Esophagus squamous epithelium (tissue), 5 donors: Measurements from ENCODE around the gene CPO. TPM values are rescaled to one million over a fixed set of nuclear protein-coding genes. Genes with fewer than 3 reads are reported as not detected.

Experiments used
- DNase-seq: peaks from one replicate; lab custom pipeline; 2025; lab: John Stamatoyannopoulos, UW
- H3K27ac ChIP-seq, 4 donors: fragments of 200-600 bp; sonication (generic); one replicate each; pipeline ENCODE4 v1.5.1; 2016 to 2019; ENCODE audit warnings: mild to moderate bottlenecking in 1 of 4
- H3K27me3 ChIP-seq, 4 donors: fragments of 200-600 bp; sonication (generic); 1 replicate in 3 of 4; 2 replicates in 1 of 4; pipeline versions ENCODE4 v1.5.1 to v1.6.0; 2017 to 2021; ENCODE audit warnings: antibody characterized with exemption in 1 of 4
- H3K36me3 ChIP-seq, 3 donors: fragments of 200-600 bp; sonication (generic); one replicate each; pipeline ENCODE4 v1.5.1; 2016 to 2019
- H3K4me1 ChIP-seq, 3 donors: fragments of 200-600 bp; sonication (generic); one replicate each; pipeline ENCODE4 v1.5.1; 2017 to 2019
- H3K4me3 ChIP-seq, 4 donors: fragments of 200-600 bp; sonication (generic); 1 replicate in 3 of 4; 2 replicates in 1 of 4; pipeline ENCODE4 v1.5.1; 2016 to 2019; ENCODE audit warnings: mild to moderate bottlenecking in 2 of 4, moderate library complexity in 1 of 4
- H3K9me3 ChIP-seq, 3 donors: fragments of 200-600 bp; sonication (generic); one replicate each; pipeline ENCODE4 v1.5.1; 2016 to 2019
- POLR2A ChIP-seq, 4 donors: fragments of 450-650 bp; IDR thresholded peaks; one replicate each; pipeline ENCODE4 v1.6.1; 2017; ENCODE audit warnings: antibody characterized with exemption in 4 of 4, mild to moderate bottlenecking in 4 of 4, moderate library complexity in 3 of 4
- WGBS, 2 donors: methylation state at CpG; one replicate each; pipeline ENCODE4 v1.1.5; 2018; 5-methylcytosine and 5-hydroxymethylcytosine counted together
- intact Hi-C: fragments of 100-400 bp; cut with DNase I; formaldehyde crosslinking; loops from one replicate; pipeline ENCODE4 v1.15.0; 2022
- total RNA-seq, 4 donors: library from RNA; depleted of rRNA; stranded (reverse); fragments of >200 nt; gene quantifications; one replicate each; pipeline ENCODE4 v1.1.0, GENCODE V29; 2016
- TF ChIP-seq, protein P1 (sequence below), 6 experiments: fragments of 450-650 bp in 4 of 6; fragments of 200-600 bp in 2 of 6; sonication (generic) in 2 of 6; IDR thresholded peaks; one replicate each; pipeline ENCODE4 v1.5.1; 2016 to 2019; ENCODE audit warnings: antibody characterized with exemption in 6 of 6, mild to moderate bottlenecking in 4 of 6, moderate library complexity in 4 of 6
- donor health status: DM: yes; HTN: yes; CAD: no.

The CPO gene, protein sequence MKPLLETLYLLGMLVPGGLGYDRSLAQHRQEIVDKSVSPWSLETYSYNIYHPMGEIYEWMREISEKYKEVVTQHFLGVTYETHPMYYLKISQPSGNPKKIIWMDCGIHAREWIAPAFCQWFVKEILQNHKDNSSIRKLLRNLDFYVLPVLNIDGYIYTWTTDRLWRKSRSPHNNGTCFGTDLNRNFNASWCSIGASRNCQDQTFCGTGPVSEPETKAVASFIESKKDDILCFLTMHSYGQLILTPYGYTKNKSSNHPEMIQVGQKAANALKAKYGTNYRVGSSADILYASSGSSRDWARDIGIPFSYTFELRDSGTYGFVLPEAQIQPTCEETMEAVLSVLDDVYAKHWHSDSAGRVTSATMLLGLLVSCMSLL
- not detected for total RNA-seq

DNA sequence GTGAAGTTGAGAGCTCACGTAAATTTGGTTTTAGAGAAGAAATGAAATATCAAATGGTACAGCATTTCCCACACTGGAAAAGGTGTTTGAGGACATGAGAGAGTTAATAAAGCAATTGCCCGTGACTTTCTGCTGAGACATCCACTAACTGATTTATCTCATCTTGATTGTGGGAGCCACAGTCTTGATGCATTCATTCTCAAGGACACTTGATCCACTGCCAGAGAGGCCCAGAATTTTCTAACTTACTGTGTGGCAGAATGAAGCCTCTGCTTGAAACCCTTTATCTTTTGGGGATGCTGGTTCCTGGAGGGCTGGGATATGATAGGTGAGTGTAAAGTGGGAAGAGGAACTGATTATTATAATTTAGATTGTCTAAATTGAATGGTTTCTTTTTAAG is at the start of gene CPO:
Gene CPO (plus strand): TSS at position 179 of the 400 bp plus-strand sequence. CDS start 82 bp downstream, at position 261.
- no peak for DNase-seq
- Histone ChIP-seq H3K36me3 (no peaks in the 10 kb centered on the region), H3K4me3 (no peak within 1 kb of the TSS), H3K4me1 (no peaks in the 10 kb centered on the region), H3K27me3 (no peaks in the 10 kb centered on the region), H3K27ac (no peak within 1 kb of the TSS), H3K9me3 (no peaks in the 10 kb centered on the region)
- 71 to 79% methylated on average over 2 of the region's 2 CpGs for WGBS, 2 donors
- no peak for TF ChIP-seq POLR2A (IDR thresholded peaks at IDR 0.05)
- TF ChIP-seq, protein P1, sequence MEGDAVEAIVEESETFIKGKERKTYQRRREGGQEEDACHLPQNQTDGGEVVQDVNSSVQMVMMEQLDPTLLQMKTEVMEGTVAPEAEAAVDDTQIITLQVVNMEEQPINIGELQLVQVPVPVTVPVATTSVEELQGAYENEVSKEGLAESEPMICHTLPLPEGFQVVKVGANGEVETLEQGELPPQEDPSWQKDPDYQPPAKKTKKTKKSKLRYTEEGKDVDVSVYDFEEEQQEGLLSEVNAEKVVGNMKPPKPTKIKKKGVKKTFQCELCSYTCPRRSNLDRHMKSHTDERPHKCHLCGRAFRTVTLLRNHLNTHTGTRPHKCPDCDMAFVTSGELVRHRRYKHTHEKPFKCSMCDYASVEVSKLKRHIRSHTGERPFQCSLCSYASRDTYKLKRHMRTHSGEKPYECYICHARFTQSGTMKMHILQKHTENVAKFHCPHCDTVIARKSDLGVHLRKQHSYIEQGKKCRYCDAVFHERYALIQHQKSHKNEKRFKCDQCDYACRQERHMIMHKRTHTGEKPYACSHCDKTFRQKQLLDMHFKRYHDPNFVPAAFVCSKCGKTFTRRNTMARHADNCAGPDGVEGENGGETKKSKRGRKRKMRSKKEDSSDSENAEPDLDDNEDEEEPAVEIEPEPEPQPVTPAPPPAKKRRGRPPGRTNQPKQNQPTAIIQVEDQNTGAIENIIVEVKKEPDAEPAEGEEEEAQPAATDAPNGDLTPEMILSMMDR (IDR thresholded peaks at IDR 0.05), result no peak
- intact Hi-C loops, result no loop called here

DNA sequence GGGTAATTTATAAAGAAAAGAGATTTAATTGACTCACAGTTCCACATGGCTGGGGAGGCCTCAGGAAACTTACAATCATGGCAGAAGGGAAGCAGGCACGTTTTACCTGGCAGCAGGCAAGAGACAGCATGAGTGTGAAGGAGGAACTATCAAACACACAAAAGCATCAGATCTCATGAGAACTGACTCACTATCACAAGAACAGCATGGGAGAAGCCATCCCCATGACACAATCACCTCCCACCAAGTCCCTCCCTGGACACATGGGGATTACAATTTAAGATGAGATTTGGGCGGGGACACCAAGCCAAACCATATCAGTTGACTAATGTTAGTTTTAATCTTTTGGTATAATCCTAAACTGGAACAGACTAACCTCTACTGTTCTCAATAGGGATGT is 49.1 kb upstream of the CPO start:
- H3K9me3 ChIP-seq, result no peaks in the 10 kb centered on the region

DNA sequence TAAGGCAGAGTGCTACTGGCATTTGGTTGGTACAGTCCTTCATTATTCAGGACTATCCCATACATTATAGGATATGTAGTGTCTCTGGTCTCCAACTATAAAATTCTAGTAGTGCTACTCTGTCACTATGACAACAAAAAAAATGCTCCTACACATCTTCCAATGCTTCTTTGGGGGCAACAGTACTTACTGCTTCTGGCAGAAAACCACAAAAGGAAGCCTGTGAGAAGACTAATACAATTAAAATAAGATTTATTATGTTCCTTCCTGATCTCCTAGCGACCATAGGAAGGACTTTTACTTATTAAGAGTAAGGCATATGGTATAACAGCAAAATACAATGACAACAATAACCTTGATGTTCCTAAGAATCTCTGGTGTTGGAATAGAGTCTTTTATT is 48.4 kb upstream of the CPO start:
- TF ChIP-seq, protein P1 (IDR thresholded peaks at IDR 0.05), result no peak
- no peak for TF ChIP-seq POLR2A (IDR thresholded peaks at IDR 0.05)
- no peak for DNase-seq
- Histone ChIP-seq H3K9me3 (no peaks in the 10 kb centered on the region), H3K4me1 (no peaks in the 10 kb centered on the region), H3K27me3 (no peaks in the 10 kb centered on the region), H3K27ac (no peak overlapping the region), H3K4me3 (no peak overlapping the region), H3K36me3 (no peaks in the 10 kb centered on the region)
- WGBS, 2 donors, result 40 to 48% methylated on average over 1 of the region's 1 CpG
- intact Hi-C loops, result no loop called here

More for the DNA sequence above, 49.1 kb upstream of the CPO start:
- Histone ChIP-seq H3K36me3 (no peaks in the 10 kb centered on the region), H3K27ac (no peak overlapping the region), H3K27me3 (no peaks in the 10 kb centered on the region), H3K4me3 (no peak overlapping the region), H3K4me1 (no peaks in the 10 kb centered on the region)
- DNase-seq, result no peak
- 43 to 67% methylated on average over 2 of the region's 2 CpGs for WGBS, 2 donors
- TF ChIP-seq POLR2A (IDR thresholded peaks at IDR 0.05), result no peak
- TF ChIP-seq, protein P1 (IDR thresholded peaks at IDR 0.05), result no peak
- intact Hi-C loops, result no loop called here

DNA sequence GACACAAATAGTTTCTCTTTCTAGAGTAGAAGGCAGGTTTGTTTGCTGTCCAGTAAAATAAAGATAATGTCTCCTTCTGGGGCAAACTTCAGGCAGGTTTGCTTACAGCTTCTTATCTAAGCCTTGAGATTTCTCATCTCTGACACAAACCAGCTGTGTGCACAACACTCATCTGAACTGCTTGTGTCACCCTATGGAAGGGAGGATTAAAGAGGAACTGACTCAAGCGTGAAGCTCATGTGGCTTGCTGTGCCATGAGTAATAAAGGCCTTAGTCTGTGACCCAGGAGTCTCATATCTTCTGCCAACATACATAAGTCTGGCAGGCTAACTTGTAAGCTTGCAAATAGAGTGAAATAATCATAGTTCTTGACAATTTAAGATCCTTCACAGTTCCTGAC is 24.2 kb upstream of the CPO start:
- intact Hi-C loops, result no loop called here
- 0 to 22% methylated on average over 1 of the region's 1 CpG for WGBS, 2 donors
- Histone ChIP-seq H3K4me3 (no peak overlapping the region), H3K27me3 (no peaks in the 10 kb centered on the region), H3K27ac (no peak overlapping the region), H3K4me1 (no peaks in the 10 kb centered on the region), H3K36me3 (no peaks in the 10 kb centered on the region), H3K9me3 (no peaks in the 10 kb centered on the region)
- TF ChIP-seq POLR2A (IDR thresholded peaks at IDR 0.05), result no peak
- TF ChIP-seq, protein P1 (IDR thresholded peaks at IDR 0.05), result no peak
- no peak for DNase-seq

DNA sequence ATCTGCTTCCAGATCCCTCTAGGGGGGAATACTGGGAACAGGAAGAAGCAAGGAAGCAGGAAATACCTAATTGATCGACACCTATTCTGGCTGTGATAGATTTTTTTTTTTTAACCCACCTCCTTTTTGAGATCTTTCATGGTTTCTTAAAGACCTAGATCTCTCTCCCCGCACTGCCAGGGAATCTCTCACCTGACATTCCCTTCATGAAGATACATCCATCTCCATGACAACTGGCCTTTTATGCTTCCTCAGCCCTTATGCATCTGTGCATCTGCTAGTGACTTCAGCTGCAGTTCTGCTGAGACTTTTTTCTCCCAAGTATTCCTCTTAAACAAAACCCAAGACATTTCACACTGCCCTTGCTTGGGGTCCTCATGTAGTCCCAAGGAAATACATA is 21.1 kb upstream of the CPO start:
- no peak overlapping the region for H3K4me3 ChIP-seq
- intact Hi-C loops, result no loop called here
- no peaks in the 10 kb centered on the region for H3K36me3 ChIP-seq
- no peaks in the 10 kb centered on the region for H3K9me3 ChIP-seq
- DNase-seq, result no peak
- H3K27me3 ChIP-seq, result no peaks in the 10 kb centered on the region
- WGBS, 2 donors, result 41 to 63% methylated on average over 2 of the region's 2 CpGs
- H3K27ac ChIP-seq, result no peak overlapping the region
- TF ChIP-seq, protein P1 (IDR thresholded peaks at IDR 0.05), result no peak
- no peak for TF ChIP-seq POLR2A (IDR thresholded peaks at IDR 0.05)
- no peaks in the 10 kb centered on the region for H3K4me1 ChIP-seq
